CD4-positive, alpha-beta T cell treated with Interleukin-4 for 1 hour (primary cell): ENCODE results near the gene SCAMP2.

Experiments
- DNase-seq, 2 donors: peaks; one replicate each; pipeline ENCODE4 v3.0.0-alpha.2; 2020 to 2022

The SCAMP2 gene

DNA sequence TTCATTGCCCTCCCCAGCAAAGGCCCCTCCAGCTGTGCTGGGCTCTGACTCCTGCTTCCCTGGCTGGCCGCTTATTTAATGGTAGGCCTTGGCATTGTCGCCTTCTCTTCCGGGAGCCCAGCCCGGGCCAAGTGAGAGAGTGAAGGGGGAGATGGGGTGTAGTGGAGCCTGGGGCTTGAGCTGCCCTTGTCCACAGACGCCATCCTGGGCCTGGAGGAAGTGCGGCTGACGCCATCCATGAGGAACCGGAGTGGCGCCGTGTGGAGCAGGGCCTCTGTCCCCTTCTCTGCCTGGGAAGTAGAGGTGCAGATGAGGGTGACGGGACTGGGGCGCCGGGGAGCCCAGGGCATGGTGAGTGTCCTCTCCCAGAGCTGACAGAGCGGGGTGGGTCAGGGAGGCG lies 57.2 kb downstream of the SCAMP2 start:
- no peak for DNase-seq

DNA sequence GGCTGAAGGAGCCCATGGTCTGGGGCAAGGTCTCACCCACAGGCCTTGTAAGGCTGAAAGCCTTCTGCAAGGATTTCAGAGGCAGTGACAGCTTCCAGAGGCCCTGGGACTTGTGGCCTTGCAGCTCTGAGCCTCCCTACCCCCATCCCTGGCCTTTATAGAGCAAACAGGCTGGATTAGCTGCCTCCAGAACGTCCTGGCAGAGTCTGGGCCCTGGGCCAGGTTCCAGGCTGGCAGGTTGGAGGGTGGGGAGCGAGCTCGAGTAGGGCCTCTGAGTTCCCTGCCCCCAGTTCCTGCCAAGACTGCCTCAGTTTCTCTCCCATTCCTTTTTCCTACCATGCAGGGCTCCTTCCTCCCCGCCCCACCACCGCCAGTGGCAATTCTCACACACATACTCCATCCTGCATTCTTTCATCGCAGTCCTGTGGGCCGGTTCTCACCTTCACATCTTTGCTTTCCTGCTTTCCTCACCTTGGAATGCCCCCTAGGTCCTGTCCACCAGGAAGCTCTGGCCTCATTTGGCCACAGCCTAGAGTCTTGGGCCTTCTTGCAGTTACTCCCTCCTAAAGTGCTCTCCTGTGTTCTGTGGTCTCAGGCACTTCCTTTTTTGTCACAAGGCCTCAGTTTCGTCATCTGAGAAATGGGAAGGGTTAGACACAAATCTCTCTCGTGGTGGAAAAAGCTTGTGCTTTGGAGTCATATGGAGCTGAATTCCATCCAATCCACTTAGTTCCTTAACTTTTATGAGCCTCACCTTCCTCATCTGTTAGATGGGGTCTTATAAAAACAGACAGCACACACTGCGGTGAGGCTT lies 57.8 kb downstream of the SCAMP2 start:
- no peak for DNase-seq

- no peak for DNase-seq
These were observed 60.6 kb downstream of the SCAMP2 start, which contains the start of gene LMAN1L for GRCh38 chr15:74812533-74812932. LMAN1L (plus strand) TSS chr15:74812835; CDS start chr15:74812855, 20 bp downstream.

GRCh38 chr15:74809956-74810355 lies 63.2 kb downstream of the SCAMP2 start:
- DNase-seq, result no peak

DNA sequence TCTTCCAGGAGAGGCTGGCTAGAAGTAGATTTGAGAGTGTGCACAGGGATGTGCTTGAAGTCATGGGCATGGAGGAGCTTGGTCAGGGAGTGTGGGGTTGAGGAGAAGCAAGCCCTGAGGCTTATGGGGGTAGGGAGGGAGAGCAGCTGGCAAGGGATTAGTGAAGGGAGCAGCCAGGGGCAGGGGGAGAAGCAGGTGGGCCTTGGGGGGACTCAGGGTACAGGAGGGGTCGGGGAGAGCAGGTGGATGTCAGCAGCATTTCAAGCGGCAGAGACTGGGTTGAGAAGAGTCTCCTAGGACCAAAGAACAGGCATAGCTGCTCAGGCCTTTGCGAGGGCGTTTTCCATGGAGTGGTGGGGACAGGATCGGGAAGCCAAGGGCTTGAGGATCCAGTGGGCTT lies 63.9 kb downstream of the SCAMP2 start:
- no peak for DNase-seq

DNA sequence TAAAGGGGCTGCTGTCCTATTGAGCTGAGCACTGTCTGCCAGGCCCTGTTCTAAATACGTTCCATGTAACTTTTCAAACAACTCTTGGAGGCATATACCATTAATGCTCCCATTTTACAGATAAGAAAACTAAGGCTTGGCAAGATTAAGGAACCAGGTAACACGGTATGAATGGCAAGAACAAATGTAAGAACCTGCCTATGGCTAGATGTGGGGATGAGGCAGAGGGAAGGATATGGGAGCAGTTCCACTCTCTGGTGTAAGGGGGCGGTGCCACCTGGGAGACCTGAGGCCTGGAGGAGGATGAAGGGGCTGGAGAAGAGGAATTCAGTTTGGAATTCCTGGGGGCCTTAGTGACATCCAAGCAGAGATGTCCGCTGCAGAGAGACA lies 64.3 kb downstream of the SCAMP2 start:
- DNase-seq, result no peak

DNA sequence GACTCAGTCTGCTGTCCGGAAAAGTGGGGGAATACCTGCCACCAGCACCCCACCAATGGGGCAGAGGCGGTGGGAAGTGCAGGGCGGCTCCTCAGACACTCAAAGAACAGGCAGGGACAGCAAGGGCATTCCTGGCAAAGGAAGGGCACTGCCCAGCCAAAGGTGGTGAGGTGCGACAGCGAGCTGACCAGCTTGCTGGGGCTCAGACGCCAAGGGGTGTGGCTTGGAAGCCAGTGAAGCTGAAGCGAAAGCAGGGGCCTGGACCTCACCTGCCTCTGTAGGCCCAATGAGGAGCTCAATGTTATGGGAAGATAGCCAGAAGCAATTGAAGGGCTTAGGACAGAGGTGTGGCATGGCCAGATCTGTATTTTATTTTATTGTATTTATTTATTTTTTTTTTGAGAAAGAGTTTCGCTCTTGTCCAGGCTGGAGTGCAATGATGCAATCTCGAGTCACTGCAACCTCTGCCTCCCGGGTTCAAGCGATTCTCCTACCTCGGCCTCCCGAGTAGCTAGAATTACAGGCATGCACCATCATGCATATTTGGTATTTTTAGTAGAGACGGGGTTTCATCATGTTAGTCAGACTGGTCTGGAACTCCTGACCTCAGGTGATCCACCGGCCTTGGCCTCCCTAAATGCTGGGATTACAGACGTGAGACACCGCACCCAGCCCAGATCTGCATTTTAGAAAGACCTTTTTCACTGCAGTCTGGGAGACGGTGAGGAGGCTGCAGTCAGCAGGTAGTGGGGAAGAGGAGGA lies 64.9 kb downstream of the SCAMP2 start:
- DNase-seq, result no peak

GRCh38 chr15:74807282-74807681 lies 65.9 kb downstream of the SCAMP2 start:
- no peak for DNase-seq

- no peak for DNase-seq
These were observed 68.2 kb downstream of the SCAMP2 start for GRCh38 chr15:74804935-74805334.

DNA sequence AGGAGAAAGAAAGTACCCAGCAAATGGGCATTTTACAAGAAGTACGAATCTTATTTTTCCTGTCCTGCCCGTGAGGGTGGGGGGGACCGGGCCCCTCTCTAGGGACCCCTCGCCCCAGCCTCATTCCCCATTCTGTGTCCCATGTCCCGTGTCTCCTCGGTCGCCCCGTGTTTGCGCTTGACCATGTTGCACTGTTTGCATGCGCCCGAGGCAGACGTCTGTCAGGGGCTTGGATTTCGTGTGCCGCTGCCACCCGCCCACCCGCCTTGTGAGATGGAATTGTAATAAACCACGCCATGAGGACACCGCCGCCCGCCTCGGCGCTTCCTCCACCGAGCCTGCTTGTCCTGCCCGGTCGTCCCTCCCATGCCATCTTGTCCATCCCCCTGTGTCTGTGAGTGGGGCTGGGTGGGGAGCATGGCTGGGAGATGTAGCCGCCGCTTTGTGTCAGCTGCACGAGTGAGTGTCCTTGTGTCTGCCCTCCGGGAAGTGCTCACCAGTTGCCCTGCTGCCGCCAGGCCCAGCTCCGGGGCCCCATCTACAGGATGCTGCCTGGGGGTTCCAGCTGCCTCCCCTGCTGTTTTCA lies 70.2 kb downstream of the SCAMP2 start:
- DNase-seq, result no peak

GRCh38 chr15:74802290-74802689 lies 70.9 kb downstream of the SCAMP2 start:
- no peak for DNase-seq

- DNase-seq, result no peak
These were observed 71.7 kb downstream of the SCAMP2 start for GRCh38 chr15:74801311-74801997.

DNA sequence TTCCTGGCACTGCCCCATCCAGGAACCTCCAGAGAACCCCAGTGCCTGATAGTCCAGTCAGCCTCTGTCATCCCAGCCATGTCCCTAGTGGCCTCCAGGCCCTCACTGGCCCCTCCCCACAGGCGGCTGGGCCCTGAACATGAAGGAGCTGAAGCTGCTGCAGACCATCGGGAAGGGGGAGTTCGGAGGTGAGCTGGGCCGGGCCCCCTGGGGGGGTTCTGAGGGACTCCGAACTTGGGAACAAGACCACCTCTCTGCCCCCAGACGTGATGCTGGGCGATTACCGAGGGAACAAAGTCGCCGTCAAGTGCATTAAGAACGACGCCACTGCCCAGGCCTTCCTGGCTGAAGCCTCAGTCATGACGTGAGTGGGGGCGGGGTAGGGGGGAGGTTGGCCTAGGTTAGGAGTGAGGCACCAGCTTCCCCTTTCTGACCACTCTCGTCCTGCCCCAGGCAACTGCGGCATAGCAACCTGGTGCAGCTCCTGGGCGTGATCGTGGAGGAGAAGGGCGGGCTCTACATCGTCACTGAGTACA lies 72.5 kb downstream of the SCAMP2 start:
- no peak for DNase-seq

GRCh38 chr15:74799856-74800558 lies 73.2 kb downstream of the SCAMP2 start:
- peak; percentile 92 for DNase-seq

DNA sequence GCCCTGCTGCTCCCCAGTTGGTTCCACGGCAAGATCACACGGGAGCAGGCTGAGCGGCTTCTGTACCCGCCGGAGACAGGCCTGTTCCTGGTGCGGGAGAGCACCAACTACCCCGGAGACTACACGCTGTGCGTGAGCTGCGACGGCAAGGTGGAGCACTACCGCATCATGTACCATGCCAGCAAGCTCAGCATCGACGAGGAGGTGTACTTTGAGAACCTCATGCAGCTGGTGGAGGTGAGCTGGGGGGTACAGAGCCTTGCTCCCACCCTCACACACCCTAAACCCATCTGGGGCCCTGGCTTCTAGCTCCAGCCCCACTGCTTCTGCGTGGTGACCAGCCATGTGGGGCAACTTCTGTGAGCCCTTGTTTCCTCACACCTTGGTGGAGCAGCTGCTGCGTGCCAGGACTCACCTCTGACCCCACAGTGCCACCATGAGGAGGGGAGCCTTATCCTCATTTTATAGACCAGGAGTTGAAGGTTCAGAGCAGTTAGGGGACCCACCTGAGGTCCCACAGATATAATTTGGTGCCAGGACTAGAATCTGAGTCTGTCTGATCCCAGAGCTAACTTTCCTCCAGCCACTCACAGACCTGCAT lies 73.8 kb downstream of the SCAMP2 start:
- DNase-seq, result peak in 1 of 2 donors; percentile 44

DNA sequence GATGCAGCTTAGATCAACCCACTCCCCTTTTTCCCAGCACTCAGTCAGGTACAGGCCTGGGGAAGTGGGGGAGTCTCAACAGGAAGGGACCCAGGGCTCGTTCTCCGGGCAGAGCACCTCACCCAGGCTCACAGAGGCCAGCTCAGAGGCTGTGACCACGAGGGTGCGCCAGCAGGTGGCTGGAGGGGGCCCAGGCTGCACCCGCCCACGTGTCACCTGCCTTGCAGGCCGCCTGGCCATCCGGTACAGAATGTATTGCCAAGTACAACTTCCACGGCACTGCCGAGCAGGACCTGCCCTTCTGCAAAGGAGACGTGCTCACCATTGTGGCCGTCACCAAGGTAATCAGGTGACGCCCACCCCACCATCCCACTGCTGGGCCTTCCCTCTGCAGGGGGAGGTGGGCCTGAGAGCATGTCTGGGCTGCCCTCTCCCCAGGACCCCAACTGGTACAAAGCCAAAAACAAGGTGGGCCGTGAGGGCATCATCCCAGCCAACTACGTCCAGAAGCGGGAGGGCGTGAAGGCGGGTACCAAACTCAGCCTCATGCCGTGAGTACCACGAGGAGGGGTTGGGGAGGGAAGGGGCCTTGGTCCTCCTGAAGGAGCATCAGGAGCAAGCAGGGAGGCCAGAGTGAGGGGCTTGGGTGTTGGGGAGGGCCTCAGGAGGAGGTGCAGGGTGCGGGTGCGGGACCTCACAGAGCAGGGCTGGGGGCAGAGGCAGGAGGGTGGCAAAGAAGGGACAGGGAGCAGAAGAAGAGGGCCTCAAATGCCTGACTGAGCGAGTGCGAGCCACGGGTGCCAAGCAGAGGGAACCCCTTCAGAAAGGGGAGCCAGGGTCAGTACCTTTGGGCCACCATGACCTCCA lies 74.5 kb downstream of the SCAMP2 start:
- DNase-seq, result no peak

DNA sequence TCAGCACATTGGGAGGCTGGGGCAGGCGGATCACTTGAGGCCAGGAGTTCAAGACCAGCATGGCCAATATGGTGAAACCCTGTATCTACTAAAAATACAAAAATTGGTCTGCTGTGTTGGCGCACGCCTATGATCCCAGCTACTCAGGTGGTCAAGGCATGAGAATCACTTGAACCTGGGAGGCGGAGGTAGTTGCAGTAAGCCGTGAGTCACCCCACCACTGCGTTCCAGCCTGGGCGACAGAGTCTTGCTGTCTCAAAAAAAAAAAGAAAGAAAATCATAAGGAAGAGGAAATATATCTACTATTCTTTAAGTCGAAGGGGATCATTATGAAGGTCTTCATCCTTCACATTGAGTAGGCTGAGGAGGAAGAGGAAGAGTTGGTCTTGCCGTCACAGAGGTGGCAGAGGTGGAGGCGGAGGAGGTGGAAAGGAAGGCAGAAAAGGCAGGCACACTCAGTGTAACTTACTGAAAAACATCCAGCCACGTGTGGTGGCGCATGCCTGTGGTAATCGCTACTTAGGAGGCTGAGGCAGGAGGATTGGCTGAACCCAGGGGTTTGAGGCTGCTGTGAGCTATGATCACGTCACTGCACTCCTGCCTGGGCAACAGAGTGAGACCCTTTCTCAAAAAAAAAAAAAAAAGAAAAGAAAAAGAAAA lies 77.1 kb downstream of the SCAMP2 start:
- DNase-seq, result peak in 1 of 2 donors; percentile 46

- no peak for DNase-seq
These were observed 78.2 kb downstream of the SCAMP2 start for GRCh38 chr15:74794970-74795349.

DNA sequence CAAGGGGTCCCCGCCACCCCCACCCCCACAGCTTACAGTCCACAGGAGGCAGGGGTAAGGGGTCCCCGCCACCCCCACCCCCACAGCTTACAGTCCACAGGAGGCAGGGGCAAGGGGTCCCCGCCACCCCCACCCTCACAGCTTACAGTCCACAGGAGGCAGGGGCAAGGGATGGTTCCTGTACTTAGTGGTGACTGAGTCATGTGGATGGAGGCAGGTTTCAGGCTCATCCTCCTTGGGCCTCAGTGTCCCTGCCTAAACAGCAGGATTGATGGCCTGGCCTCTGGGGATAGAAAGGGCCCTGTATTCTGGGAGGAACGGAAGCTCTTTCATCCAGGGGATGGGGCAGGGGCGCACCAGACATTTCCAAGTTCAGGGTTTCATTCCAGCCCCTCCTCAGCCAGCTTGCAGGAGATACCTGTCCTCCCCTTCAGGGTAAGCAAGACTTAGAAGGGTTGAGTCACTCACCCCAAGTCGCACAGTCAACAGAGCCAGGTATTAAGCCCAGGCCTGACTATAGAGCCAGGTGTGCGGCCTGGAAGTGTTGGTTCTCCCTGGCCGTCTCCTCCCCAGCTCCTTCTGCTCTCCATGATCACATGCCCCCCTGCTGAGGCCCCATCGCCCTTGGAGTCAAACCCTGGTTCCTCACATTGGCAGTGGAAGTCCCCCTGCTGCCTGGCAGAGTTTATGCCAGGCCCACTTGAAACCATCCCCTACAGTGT lies 78.8 kb downstream of the SCAMP2 start:
- no peak for DNase-seq
